Activated CD8-positive, alpha-beta memory T cell treated with anti-CD3 and anti-CD28 coated beads, Interleukin-2, amount 50 U/mL, for 24 hours (primary cell): ENCODE results near the gene TBCD.

ENCODE experiments used
- DNase-seq: peaks from one replicate; pipeline ENCODE4 v3.0.0-alpha.2; 2020; ENCODE audit errors: extremely low read depth

The TBCD gene

GRCh38 chr17:82810644-82811430, 59.0 kb downstream of the TBCD start:
- DNase-seq: no peak

GRCh38 chr17:82812058-82812457, 60.2 kb downstream of the TBCD start:
- DNase-seq: no peak

- no peak for DNase-seq
Measured at GRCh38 chr17:82812601-82813000, 60.7 kb downstream of the TBCD start.

DNA sequence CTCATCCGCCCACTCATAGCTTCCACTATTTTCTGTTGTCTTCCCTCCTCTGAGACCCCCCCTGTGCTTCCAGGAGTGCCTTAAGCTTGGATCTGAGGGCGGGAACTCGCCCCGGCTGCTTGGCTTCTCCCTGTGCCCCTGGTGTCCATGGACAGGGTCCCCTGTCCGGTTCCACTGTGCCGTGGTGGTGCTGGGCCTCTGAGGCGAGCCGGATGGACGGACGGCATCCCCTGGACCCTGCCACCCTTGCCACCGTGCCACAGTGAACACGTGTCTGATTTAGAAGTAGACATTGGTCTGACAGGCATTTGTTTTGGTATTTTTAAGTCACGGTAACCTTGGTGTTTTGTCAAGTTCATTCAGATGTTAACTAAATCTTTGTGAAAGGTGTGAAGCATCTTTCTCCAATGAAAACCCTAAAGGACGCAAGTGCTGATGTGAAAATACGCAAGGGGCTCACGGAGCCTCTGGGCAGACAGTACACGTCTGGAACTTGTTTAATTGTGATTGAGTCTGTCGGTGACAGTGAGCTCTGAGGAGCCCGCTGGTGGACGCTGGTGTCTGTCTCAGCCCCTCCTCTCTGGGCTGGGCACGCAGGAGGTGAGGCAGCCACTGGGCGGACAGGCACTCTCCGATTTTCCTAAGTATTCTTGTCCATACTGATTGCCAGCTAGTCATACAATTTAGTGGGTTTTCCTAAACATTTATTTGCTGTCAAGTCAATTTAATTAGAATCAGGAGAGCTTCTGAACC, 61.6 kb downstream of the TBCD start:
- DNase-seq: no peak

- no peak for DNase-seq
Measured at GRCh38 chr17:82814834-82815233, 63.0 kb downstream of the TBCD start.

GRCh38 chr17:82815354-82815753, 63.5 kb downstream of the TBCD start:
- DNase-seq: no peak

DNA sequence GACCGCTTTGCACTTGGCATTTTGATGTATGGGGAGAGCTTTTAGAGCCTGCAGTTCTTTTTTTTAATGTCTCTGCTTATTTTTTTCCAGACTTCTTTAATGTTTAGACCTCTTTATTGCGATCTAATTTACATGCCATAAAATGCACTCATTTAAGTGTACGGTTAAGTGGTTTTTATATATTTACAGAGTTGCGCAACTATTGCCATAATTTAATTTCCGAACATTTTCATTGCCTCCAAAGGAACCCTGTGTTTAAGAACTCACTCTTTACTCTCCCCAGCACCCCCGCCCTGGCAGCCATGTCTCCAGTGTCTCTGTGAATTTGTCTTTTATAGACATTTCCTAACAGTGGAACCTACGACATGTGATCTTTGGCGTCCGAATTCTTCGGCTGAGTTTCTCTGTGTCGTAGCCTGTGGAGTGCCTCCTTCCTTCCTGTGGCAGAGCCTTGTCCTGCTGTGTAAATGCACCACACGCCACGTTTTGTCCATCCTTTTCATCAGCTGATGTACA, 64.0 kb downstream of the TBCD start:
- DNase-seq: no peak

DNA sequence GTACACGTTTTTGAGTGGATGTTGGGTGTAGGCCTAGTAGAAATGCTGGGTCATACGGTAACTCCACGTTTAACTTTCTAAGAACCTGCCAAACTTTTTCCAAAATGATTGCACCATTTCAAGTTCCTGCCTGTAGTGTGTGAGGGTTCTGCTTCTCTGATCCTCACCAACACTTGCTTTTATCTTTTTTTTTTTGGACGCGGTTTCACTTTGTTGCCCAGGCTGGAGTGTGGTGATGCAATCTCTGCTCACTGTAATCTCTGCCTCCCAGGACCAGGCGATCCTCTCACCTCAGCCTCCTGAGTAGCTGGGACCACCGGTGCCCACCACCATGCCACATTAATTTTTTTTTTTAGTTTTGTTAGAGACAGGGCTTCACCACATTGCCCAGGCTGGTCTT, 64.5 kb downstream of the TBCD start:
- DNase-seq: no peak

GRCh38 chr17:82817947-82818346, 66.1 kb downstream of the TBCD start:
- DNase-seq: no peak

GRCh38 chr17:82820278-82821251, 68.7 kb downstream of the TBCD start:
- no peak for DNase-seq

DNA sequence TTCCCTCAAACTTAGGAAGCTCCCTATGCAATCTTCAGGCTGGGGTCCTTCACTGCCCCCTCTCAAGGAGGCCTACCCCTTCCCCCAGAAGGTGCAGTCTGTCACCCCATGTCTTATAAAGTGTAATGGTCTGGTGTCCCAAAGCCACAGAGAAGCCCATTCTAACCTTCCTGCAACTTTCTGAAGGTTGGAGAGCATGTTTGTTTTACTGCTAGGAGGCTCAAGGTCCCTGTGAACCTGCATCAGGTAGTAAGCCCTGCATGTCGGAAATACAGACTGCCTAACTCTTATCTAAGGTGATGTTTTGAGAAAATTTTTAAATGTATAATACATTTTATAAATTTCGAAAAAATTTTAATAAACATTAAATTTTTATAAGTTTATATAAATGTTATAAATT, 69.7 kb downstream of the TBCD start:
- DNase-seq: no peak

- no peak for DNase-seq
Measured at GRCh38 chr17:82822281-82822680, 70.4 kb downstream of the TBCD start.

DNA sequence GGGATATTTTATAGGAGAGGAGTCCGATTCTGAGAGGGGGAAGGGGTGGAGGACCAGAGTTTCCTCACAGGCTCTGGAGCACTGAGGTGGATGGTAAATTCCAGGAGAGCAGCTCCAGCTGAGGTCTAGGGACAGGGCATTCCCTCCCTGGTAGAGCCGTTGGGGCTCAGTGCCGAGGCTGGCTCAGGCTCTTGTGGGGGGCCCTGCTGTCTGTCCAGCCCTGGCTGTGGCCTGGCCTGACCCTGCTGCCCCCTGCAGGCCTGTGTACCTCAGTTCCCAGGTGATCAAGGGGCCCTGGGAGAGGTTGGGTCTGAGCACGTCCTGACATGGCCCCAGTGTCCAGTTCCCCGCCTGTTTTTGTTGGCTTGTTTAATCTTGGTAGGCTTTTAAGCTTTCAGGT, 71.1 kb downstream of the TBCD start:
- no peak for DNase-seq

DNA sequence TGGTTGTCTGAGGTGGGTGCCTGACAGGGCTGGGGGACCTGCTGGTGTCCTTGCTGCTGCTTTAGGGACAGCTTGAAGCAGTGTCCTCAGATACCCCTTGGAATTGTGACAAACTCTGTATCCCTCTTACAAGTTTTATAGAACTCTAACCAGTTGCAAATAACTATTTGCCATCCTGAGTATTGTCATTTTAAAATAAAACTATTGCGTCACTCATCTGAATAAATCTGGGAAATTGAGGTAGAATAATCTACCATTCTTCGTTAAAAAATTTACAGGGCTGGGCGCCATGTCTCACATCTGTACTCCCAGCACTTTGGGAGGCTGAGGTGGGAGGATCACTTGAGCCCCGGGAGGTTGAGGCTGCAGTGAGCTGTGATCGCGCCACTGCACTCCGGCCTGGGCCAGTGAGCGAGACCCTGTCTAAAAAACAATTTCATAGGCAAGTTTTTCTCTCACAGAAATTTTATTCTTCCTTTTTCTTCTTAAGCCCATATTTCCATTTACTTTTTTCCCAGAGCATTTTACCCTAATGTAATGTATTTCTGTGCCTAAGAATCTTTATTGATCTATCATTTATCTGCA, 73.8 kb downstream of the TBCD start:
- no peak for DNase-seq

DNA sequence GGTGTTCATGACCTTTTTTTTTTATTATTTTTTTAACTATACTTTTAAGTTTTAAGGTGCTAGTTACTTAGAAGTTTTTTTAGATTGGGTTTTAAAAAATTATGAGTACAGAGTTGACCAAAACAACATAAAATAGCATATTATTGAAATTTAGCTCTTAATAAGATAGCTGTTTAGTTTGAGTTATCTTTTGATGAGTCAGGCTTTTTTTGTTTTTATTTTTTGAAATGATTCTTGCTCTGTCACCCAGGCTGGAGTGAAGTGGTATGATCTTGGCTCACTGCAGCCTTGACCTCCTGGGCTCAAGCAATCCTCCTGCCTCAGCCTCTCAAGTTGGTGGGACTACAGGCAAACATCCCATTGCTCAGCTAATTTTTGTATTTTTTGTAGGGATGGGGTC, 74.3 kb downstream of the TBCD start:
- DNase-seq: no peak

- DNase-seq: no peak
Measured at GRCh38 chr17:82826956-82827355, 75.1 kb downstream of the TBCD start.

GRCh38 chr17:82828875-82829487, 77.1 kb downstream of the TBCD start:
- DNase-seq: no peak

- no peak for DNase-seq
Measured at GRCh38 chr17:82830249-82830661, 78.4 kb downstream of the TBCD start.

- no peak for DNase-seq
Measured at GRCh38 chr17:82831041-82831817, 79.4 kb downstream of the TBCD start.

DNA sequence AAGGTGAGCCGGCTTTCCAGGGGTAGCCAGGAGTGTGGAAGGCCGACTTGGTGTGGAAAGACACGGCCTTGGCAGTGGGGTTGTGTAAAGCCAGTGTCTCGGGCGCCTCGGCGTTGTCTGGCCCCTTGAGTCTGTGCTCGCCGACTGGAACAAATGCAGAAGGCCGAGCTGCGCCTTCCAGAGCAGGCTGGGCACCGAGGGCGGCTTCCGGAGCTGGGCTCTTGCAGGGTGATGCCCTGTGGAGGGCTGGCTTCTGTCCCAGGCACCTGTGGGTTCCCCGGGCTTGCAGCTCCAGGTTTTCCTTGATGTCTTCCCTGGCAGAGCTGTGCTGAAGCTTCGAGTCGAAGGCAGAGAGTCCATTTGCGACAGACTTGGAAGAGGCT, 79.9 kb downstream of the TBCD start:
- DNase-seq: no peak
